HepG2 (cell line): ENCODE results near the gene NDUFAF8. TPM values are rescaled to one million over a fixed set of nuclear protein-coding genes. Genes with fewer than 3 reads are reported as not detected.

ENCODE experiments used
- HDAC1 ChIP-seq: sonication (generic); formaldehyde crosslinking; IDR thresholded peaks from 2 replicates; pipeline ENCODE4 v1.5.1; 2020; ENCODE audit warnings: mild to moderate bottlenecking, missing genetic modification reagents
- HOXA9 ChIP-seq: sonication (generic); formaldehyde crosslinking; IDR thresholded peaks from 2 replicates; pipeline ENCODE4 v1.8.1; 2022; ENCODE audit warnings: missing genetic modification reagents, mild to moderate bottlenecking, moderate library complexity, borderline replicate concordance
- KLF13 ChIP-seq: sonication (generic); formaldehyde crosslinking; IDR thresholded peaks from 2 replicates; pipeline ENCODE4 v1.4.0; 2020; ENCODE audit warnings: mild to moderate bottlenecking, missing genetic modification reagents
- MAZ ChIP-seq, 2 experiments: sonication (generic) in 1 of 2; formaldehyde crosslinking in 1 of 2; IDR thresholded peaks; 2 replicates each; pipeline versions ENCODE4 v1.5.0 to v1.6.1; 2012 to 2020; ENCODE audit warnings: low read depth in 2 of 2, mild to moderate bottlenecking in 2 of 2, borderline replicate concordance in 1 of 2, improper control_type of control experiment in 1 of 2, low read length in 1 of 2, missing genetic modification reagents in 1 of 2, moderate library complexity in 1 of 2
- NR2F2 ChIP-seq: IDR thresholded peaks from 2 replicates; pipeline ENCODE4 v1.6.1; 2012; ENCODE audit warnings: low read depth, inconsistent platforms, borderline replicate concordance
- RAD21 ChIP-seq: fragments of 450-650 bp; formaldehyde crosslinking; IDR thresholded peaks from 2 replicates; pipeline ENCODE4 v1.5.0; 2020; ENCODE audit warnings: mild to moderate bottlenecking
- RBFOX2 ChIP-seq: fragments of 200-400 bp; formaldehyde crosslinking; IDR thresholded peaks from 2 replicates; pipeline ENCODE4 v1.6.1; 2017; ENCODE audit warnings: low read depth, mild to moderate bottlenecking, low read length
- RBM39 ChIP-seq: fragments of 200-400 bp; formaldehyde crosslinking; IDR thresholded peaks from one replicate; pipeline ENCODE4 v1.6.1; 2018; ENCODE audit warnings: antibody characterized with exemption, mild to moderate bottlenecking, low read depth, low read length; ENCODE audit not compliant: poor library complexity, severe bottlenecking
- SP2 ChIP-seq: sonication (generic); formaldehyde crosslinking; IDR thresholded peaks from 2 replicates; pipeline ENCODE4 v1.5.1; 2020; ENCODE audit warnings: mild to moderate bottlenecking, missing genetic modification reagents
- ZNF569 ChIP-seq: sonication (generic); formaldehyde crosslinking; IDR thresholded peaks from 2 replicates; pipeline ENCODE4 v1.5.0; 2020; ENCODE audit warnings: mild to moderate bottlenecking, missing genetic modification reagents, moderate library complexity, borderline replicate concordance
- ZNF570 ChIP-seq: sonication (generic); formaldehyde crosslinking; IDR thresholded peaks from 2 replicates; pipeline ENCODE4 v1.4.0; 2020; ENCODE audit warnings: mild to moderate bottlenecking, missing genetic modification reagents, borderline replicate concordance
- polyA plus RNA-seq, 8 experiments: library from polyadenylated mRNA; depleted of rRNA in 3 of 8; stranded (reverse) in 7 of 8; unstranded in 1 of 8; fragments of >200 nt; fragmentation: Illumina TruSeq in 4 of 8; extraction: Trizol in 4 of 8; gene quantifications; 2 replicates each; pipeline versions ENCODE4 v1.2.1 to v1.2.3, GENCODE V29; 2011 to 2016; ENCODE audit warnings: low read depth in 4 of 8, missing spikeins in 1 of 8, mixed read lengths in 1 of 8; ENCODE audit not compliant: insufficient read depth in 1 of 8
- total RNA-seq, 5 experiments: library from RNA; depleted of rRNA; stranded (reverse); fragments of >200 nt; fragmentation: Illumina TruSeq; extraction: Trizol; gene quantifications; 2 replicates each; pipeline ENCODE4 v1.2.3, GENCODE V29; 2016; ENCODE audit warnings: low read depth in 1 of 5
- TF ChIP-seq, protein P1 (sequence below): sonication (generic); formaldehyde crosslinking; IDR thresholded peaks from 2 replicates; pipeline ENCODE4 v1.4.0; 2020; ENCODE audit warnings: mild to moderate bottlenecking, missing genetic modification reagents
- TF ChIP-seq, protein P2 (sequence below): sonication (generic); formaldehyde crosslinking; IDR thresholded peaks from 2 replicates; pipeline ENCODE4 v1.4.0; 2020; ENCODE audit warnings: missing genetic modification reagents, mild to moderate bottlenecking, borderline replicate concordance
- TF ChIP-seq, protein P3 (sequence below): sonication (generic); formaldehyde crosslinking; IDR thresholded peaks from 2 replicates; pipeline ENCODE4 v1.4.0; 2020; ENCODE audit warnings: mild to moderate bottlenecking, missing genetic modification reagents

Gene NDUFAF8
- total and polyA plus RNA-seq, 2 of the 13 experiments (the other 11 are each of a cell fraction or from before 2014, with no cell fraction given) = 75.6 to 233 TPM

GRCh38 chr17:81253358-81254131 lies 14.4 kb downstream of the NDUFAF8 start (continued):
- TF ChIP-seq, protein P1, sequence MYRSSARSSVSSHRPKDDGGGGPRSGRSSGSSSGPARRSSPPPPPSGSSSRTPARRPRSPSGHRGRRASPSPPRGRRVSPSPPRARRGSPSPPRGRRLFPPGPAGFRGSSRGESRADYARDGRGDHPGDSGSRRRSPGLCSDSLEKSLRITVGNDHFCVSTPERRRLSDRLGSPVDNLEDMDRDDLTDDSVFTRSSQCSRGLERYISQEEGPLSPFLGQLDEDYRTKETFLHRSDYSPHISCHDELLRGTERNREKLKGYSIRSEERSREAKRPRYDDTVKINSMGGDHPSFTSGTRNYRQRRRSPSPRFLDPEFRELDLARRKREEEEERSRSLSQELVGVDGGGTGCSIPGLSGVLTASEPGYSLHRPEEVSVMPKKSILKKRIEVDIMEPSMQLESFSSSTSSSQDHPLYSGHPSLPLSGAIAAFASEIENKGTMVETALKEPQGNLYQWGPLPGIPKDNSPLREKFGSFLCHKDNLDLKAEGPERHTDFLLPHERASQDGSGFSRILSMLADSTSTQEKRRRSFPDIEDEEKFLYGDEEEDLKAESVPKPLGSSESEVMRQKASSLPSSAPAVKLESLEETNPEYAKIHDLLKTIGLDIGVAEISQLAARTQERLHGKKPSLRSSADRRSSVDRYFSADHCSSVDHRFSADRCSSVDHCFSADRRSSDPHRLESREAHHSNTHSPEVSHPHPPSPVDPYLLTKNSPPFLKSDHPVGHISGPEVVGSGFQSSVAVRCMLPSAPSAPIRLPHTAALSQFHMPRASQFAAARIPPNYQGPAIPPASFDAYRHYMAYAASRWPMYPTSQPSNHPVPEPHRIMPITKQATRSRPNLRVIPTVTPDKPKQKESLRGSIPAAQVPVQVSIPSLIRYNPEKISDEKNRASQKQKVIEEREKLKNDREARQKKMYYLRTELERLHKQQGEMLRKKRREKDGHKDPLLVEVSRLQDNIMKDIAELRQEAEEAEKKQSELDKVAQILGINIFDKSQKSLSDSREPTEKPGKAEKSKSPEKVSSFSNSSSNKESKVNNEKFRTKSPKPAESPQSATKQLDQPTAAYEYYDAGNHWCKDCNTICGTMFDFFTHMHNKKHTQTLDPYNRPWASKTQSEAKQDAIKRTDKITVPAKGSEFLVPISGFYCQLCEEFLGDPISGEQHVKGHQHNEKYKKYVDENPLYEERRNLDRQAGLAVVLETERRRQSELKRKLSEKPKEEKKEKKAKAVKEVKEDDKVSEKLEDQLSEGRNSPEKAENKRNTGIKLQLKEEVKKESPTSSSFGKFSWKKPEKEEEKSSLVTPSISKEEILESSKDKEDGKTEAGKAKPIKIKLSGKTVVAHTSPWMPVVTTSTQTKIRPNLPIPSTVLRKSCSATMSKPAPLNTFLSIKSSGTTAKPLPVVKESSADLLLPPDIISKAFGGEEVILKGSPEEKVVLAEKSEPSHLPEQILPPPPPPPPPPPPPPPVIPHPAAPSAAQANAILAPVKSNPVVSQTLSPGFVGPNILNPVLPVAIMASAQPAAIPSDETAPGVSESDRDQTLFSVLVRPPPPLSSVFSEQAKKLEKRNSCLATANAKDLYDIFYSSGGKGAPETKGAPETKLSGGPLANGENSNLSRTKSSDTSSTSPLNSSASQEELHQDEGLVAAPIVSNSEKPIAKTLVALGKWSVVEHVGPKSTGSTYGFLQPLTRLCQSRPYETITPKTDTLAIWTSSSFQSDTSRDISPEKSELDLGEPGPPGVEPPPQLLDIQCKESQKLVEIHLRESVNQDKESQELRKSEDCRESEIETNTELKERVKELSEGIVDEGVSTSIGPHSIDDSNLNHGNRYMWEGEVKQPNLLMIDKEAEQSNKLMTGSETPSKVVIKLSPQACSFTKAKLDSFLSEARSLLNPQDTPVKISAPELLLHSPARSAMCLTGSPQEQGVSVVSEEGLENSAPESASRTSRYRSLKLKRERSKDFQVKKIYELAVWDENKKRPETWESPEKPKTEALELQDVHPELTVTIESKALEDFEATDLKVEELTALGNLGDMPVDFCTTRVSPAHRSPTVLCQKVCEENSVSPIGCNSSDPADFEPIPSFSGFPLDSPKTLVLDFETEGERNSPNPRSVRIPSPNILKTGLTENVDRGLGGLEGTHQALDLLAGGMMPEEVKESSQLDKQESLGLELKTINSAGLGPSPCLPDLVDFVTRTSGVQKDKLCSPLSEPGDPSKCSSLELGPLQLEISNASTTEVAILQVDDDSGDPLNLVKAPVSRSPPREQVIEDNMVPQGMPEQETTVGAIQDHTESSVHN (CRISPR knock-in tag) = no peak
- TF ChIP-seq, protein P2, sequence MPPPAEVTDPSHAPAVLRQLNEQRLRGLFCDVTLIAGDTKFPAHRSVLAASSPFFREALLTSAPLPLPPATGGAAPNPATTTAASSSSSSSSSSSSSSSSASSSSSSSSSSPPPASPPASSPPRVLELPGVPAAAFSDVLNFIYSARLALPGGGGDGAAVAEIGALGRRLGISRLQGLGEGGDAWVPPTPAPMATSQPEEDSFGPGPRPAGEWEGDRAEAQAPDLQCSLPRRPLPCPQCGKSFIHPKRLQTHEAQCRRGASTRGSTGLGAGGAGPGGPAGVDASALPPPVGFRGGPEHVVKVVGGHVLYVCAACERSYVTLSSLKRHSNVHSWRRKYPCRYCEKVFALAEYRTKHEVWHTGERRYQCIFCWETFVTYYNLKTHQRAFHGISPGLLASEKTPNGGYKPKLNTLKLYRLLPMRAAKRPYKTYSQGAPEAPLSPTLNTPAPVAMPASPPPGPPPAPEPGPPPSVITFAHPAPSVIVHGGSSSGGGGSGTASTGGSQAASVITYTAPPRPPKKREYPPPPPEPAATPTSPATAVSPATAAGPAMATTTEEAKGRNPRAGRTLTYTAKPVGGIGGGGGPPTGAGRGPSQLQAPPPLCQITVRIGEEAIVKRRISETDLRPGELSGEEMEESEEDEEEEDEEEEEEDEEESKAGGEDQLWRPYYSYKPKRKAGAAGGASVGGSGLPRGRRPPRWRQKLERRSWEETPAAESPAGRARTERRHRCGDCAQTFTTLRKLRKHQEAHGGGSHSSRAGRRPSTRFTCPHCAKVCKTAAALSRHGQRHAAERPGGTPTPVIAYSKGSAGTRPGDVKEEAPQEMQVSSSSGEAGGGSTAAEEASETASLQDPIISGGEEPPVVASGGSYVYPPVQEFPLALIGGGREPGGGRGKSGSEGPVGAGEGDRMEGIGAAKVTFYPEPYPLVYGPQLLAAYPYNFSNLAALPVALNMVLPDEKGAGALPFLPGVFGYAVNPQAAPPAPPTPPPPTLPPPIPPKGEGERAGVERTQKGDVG (CRISPR knock-in tag) = peak; percentile 59; the same call in 1 of the 2 replicates
- TF ChIP-seq, protein P3, sequence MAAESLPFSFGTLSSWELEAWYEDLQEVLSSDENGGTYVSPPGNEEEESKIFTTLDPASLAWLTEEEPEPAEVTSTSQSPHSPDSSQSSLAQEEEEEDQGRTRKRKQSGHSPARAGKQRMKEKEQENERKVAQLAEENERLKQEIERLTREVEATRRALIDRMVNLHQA (CRISPR knock-in tag) = no peak
- TF ChIP-seq NR2F2 = no peak
- TF ChIP-seq ZNF570 (CRISPR knock-in tag) = no peak
- TF ChIP-seq KLF13 (CRISPR knock-in tag) = 0 out of 2 replicates have a peak, but pooled peaks have one; percentile 34
- no peak for TF ChIP-seq RBM39
- TF ChIP-seq SP2 (CRISPR knock-in tag) = peak; percentile 51; the same call in 1 of the 2 replicates
- peak; percentile 85 for TF ChIP-seq RAD21 (CRISPR knock-in tag)
- TF ChIP-seq RBFOX2 = no peak
- TF ChIP-seq HOXA9 (CRISPR knock-in tag) = peak; percentile 61; the same call in 1 of the 2 replicates
- no peak for TF ChIP-seq HDAC1
- no peak for TF ChIP-seq MAZ (IDR thresholded peaks at IDR 0.05; ENCODE audit: borderline replicate concordance, low read depth, low read length)
- peak; percentile 35; the same call in 1 of the 2 replicates for TF ChIP-seq MAZ (CRISPR knock-in tag; IDR thresholded peaks at IDR 0.05; ENCODE audit: low read depth)
- TF ChIP-seq ZNF569 (CRISPR knock-in tag) = no peak
